Panc1 (cell line): ENCODE results near the gene PRM3. TPM values are rescaled to one million over a fixed set of nuclear protein-coding genes. Genes with fewer than 3 reads are reported as not detected.

Experiments
- ATAC-seq: fragments of 200-7000 bp; cut with Tn5 transposase; 2 replicates; pipeline ENCODE4 v1.9.1; 2020; ENCODE audit warnings: mild to moderate bottlenecking, moderate library complexity
- BruUV-seq: library from RNA; stranded (reverse); fragments of 400-500 nt; replicated peaks from 2 replicates; lab custom pipeline; 2021; lab: Mats Ljungman, UMichigan
- CTCF ChIA-PET: fragments of 300-600 bp; sonication (Branson Sonifier 250); formaldehyde crosslinking; loops from one replicate; lab custom pipeline; 2022; ENCODE audit warnings: antibody characterized with exemption; lab: Charles Lee
- POLR2A ChIA-PET: fragments of 300-600 bp; sonication (Branson Sonifier 250); formaldehyde crosslinking; loops from one replicate; lab custom pipeline; 2022; ENCODE audit warnings: antibody characterized with exemption; lab: Charles Lee
- DNase-seq: peaks from one replicate; pipeline ENCODE4 v3.0.0-alpha.2; 2010; ENCODE audit warnings: low read depth, low spot score
- H3K27ac ChIP-seq: 2 replicates; pipeline ENCODE4 v1.5.1; 2011; ENCODE audit warnings: mild to moderate bottlenecking, low read length, inconsistent platforms
- H3K27me3 ChIP-seq: fragments of 200-500 bp; sonication (Bioruptor generic); 2 replicates; pipeline ENCODE4 v1.6.0; 2014; ENCODE audit warnings: low read length, inconsistent platforms; ENCODE audit not compliant: control insufficient read depth, insufficient read depth
- H3K36me3 ChIP-seq: fragments of 200-500 bp; sonication (Bioruptor generic); 2 replicates; pipeline ENCODE4 v1.5.1; 2014; ENCODE audit warnings: inconsistent platforms, mild to moderate bottlenecking, low read length, moderate library complexity; ENCODE audit not compliant: control insufficient read depth, insufficient read depth
- H3K4me1 ChIP-seq: 2 replicates; pipeline ENCODE4 v1.5.1; 2011; ENCODE audit warnings: inconsistent platforms, mild to moderate bottlenecking, low read length, moderate library complexity; ENCODE audit not compliant: control insufficient read depth, insufficient read depth
- H3K4me3 ChIP-seq, 2 experiments: 2 replicates each; pipeline ENCODE4 v1.5.1; 2011 to 2012; ENCODE audit warnings: low read depth in 2 of 2, low read length in 2 of 2, mild to moderate bottlenecking in 2 of 2, inconsistent platforms in 1 of 2, moderate library complexity in 1 of 2
- H3K9me3 ChIP-seq: fragments of 200-500 bp; sonication (Bioruptor generic); 2 replicates; pipeline ENCODE4 v1.5.1; 2014; ENCODE audit warnings: low read depth, mild to moderate bottlenecking, inconsistent platforms, low read length, moderate library complexity; ENCODE audit not compliant: control insufficient read depth, insufficient read depth
- CTCF ChIP-seq: fragments of 450-650 bp; IDR thresholded peaks from 2 replicates; pipeline ENCODE4 v1.5.1; 2017; ENCODE audit warnings: mild to moderate bottlenecking
- POLR2AphosphoS5 ChIP-seq: IDR thresholded peaks from 2 replicates; pipeline ENCODE4 v1.6.1; 2012; ENCODE audit warnings: mild to moderate bottlenecking, low read depth, low read length, moderate library complexity
- REST ChIP-seq, 2 experiments: IDR thresholded peaks; 2 replicates each; pipeline ENCODE4 v1.6.1; 2011 to 2012; ENCODE audit warnings: low read depth in 2 of 2, control low read depth in 1 of 2, low read length in 1 of 2, mild to moderate bottlenecking in 1 of 2, moderate library complexity in 1 of 2; ENCODE audit not compliant: insufficient read depth in 1 of 2
- SIN3A ChIP-seq: IDR thresholded peaks from 2 replicates; pipeline ENCODE4 v1.6.1; 2012; ENCODE audit warnings: low read depth, mild to moderate bottlenecking, low read length, moderate library complexity, borderline replicate concordance; ENCODE audit not compliant: insufficient read depth
- TCF7L2 ChIP-seq: IDR thresholded peaks from 2 replicates; pipeline ENCODE4 v1.6.1; 2011; ENCODE audit warnings: mild to moderate bottlenecking, low read depth, low read length, inconsistent platforms
- in situ Hi-C: cut with HindIII; loops from 2 replicates; pipeline ENCODE4 v1.10.0; 2016; ENCODE audit warnings: low sequenced_read_pairs, low pct_unique_long_range_greater_than_20kb
- intact Hi-C: fragments of 100-400 bp; cut with micrococcal nuclease; formaldehyde crosslinking; loops from one replicate; pipeline ENCODE4 v1.10.0; 2022; ENCODE audit not compliant: unreplicated experiment
- total RNA-seq: library from RNA; stranded (reverse); gene quantifications from one replicate; pipeline ENCODE4 v1.2.1, GENCODE V29; 2021; ENCODE audit not compliant: unreplicated experiment

The PRM3 gene
- total RNA-seq, 1 experiment from 2014 or later = not detected

GRCh38 chr16:11255737-11256660, 17.4 kb downstream of the PRM3 start, which contains the start of gene SOCS1:
SOCS1 (minus strand) TSS chr16:11256204; CDS start chr16:11255478, 726 bp downstream.
- no TSS peak for BruUV-seq
- in situ Hi-C loops = no loop called here
- CTCF ChIA-PET = interaction anchor here (0.5 to 2.3 kb wide), 20 partner anchors 9 to 292 kb away, joined by 3 to 17 read pairs (median 4); no protein-coding TSS in a partner anchor

More at GRCh38 chr16:11255737-11256660, 17.4 kb downstream of the PRM3 start, which contains the start of gene SOCS1:
- intact Hi-C loops = loop anchor here (5.0 kb wide), 2 partner anchors 101 to 304 kb away; no protein-coding TSS in a partner anchor
- ATAC-seq (peak; percentile 85), DNase-seq (no peak)
- Histone ChIP-seq H3K27ac (peak within 1 kb of the TSS; percentile 83), H3K9me3 (no peaks in the 10 kb centered on the region), H3K4me1 (peaks cover 15% of the 10 kb centered on the region), H3K4me3 (peak within 1 kb of the TSS; percentile 70 to 78), H3K36me3 (no peaks in the 10 kb centered on the region), H3K27me3 (no peaks in the 10 kb centered on the region)
- POLR2A ChIA-PET = interaction anchor here (0.6 to 1.3 kb wide), 12 partner anchors 10 to 289 kb away, joined by 3 to 8 read pairs (median 4); no protein-coding TSS in a partner anchor
- TF ChIP-seq SIN3A (peak; percentile 70; the same call in 1 of the 2 replicates), POLR2AphosphoS5 (peak; percentile 97), TCF7L2 (no peak), CTCF (peak; percentile 98), REST (IDR thresholded peaks at IDR 0.05; ENCODE audit: insufficient read depth in 1 of 2, low read depth in 2 of 2, low read length in 1 of 2) (no peak)
